ENCODE data around the gene SASH1.

SASH1 gene

GRCh38 chr6:148461986-148462577 lies 119.4 kb downstream of the SASH1 start:
- no peak for ATAC-seq

- ATAC-seq = no peak
These were observed 121.0 kb downstream of the SASH1 start for GRCh38 chr6:148463671-148464070.

- ATAC-seq = no peak
These were observed 121.8 kb downstream of the SASH1 start for GRCh38 chr6:148464319-148465010.

- ATAC-seq = no peak
These were observed 122.3 kb downstream of the SASH1 start for GRCh38 chr6:148465011-148465335.

- no peak for ATAC-seq
These were observed 123.0 kb downstream of the SASH1 start for GRCh38 chr6:148465670-148466069.

GRCh38 chr6:148466158-148466557 lies 123.5 kb downstream of the SASH1 start:
- no peak for ATAC-seq

- ATAC-seq = no peak
These were observed 125.3 kb downstream of the SASH1 start for GRCh38 chr6:148467926-148468325.

GRCh38 chr6:148470156-148470555 lies 127.5 kb downstream of the SASH1 start:
- ATAC-seq = no peak

- ATAC-seq = no peak
These were observed 128.2 kb downstream of the SASH1 start for GRCh38 chr6:148470606-148471465.

GRCh38 chr6:148471624-148472159 lies 129.1 kb downstream of the SASH1 start:
- no peak for ATAC-seq

- ATAC-seq = no peak
These were observed 129.8 kb downstream of the SASH1 start for GRCh38 chr6:148472171-148473105.

GRCh38 chr6:148479497-148479896 lies 136.9 kb downstream of the SASH1 start:
- no peak for ATAC-seq

- no peak for ATAC-seq
These were observed 144.8 kb downstream of the SASH1 start for GRCh38 chr6:148487461-148487860.

- ATAC-seq = no peak
These were observed 149.1 kb downstream of the SASH1 start for GRCh38 chr6:148491638-148492251.

GRCh38 chr6:148492654-148493290 lies 150.1 kb downstream of the SASH1 start:
- no peak for ATAC-seq

GRCh38 chr6:148493424-148493823 lies 150.8 kb downstream of the SASH1 start:
- no peak for ATAC-seq

- no peak for ATAC-seq
These were observed 151.6 kb downstream of the SASH1 start for GRCh38 chr6:148494226-148494625.

- no peak for ATAC-seq
These were observed 152.4 kb downstream of the SASH1 start for GRCh38 chr6:148495029-148495428.

GRCh38 chr6:148497257-148497656 lies 154.6 kb downstream of the SASH1 start:
- ATAC-seq = no peak

GRCh38 chr6:148497717-148498116 lies 155.1 kb downstream of the SASH1 start:
- no peak for ATAC-seq

GRCh38 chr6:148500402-148500801 lies 157.8 kb downstream of the SASH1 start:
- no peak for ATAC-seq
